Right lobe of liver (tissue), 6 donors: ENCODE data around the gene HTR3A. TPM values are rescaled to one million over a fixed set of nuclear protein-coding genes. Genes with fewer than 3 reads are reported as not detected.
A peak's percentile ranks its signal among the peaks of the same experiment; 100 is the strongest.

Experiments
- ATAC-seq, 4 donors: fragments of 200-7000 bp; cut with Tn5 transposase; one replicate each; pipeline ENCODE4 v1.9.1; 2020; ENCODE audit warnings: mild to moderate bottlenecking in 4 of 4, moderate library complexity in 4 of 4
- DNase-seq, 3 donors: peaks; one replicate each; pipeline ENCODE4 v3.0.0-alpha.2; 2020
- H3K27ac ChIP-seq, 3 donors: fragments of 200-600 bp; one replicate each; pipeline ENCODE4 v1.8.0; 2022
- H3K27me3 ChIP-seq, 2 donors: fragments of 200-600 bp; one replicate each; pipeline ENCODE4 v1.8.0; 2022
- H3K36me3 ChIP-seq, 4 donors: fragments of 200-600 bp; sonication (generic) in 1 of 4; one replicate each; pipeline versions ENCODE4 v1.5.1 to v1.8.0; 2017 to 2022; ENCODE audit warnings: control low read depth in 1 of 4
- H3K4me1 ChIP-seq, 4 donors: fragments of 200-600 bp; sonication (generic) in 1 of 4; one replicate each; pipeline versions ENCODE4 v1.5.1 to v1.8.0; 2017 to 2022; ENCODE audit warnings: control low read depth in 1 of 4
- H3K4me3 ChIP-seq, 3 donors: fragments of 200-600 bp; one replicate each; pipeline ENCODE4 v1.8.0; 2022
- H3K9me3 ChIP-seq, 4 donors: fragments of 200-600 bp; sonication (generic) in 1 of 4; one replicate each; pipeline versions ENCODE4 v1.5.1 to v1.8.0; 2017 to 2022; ENCODE audit warnings: control low read depth in 1 of 4
- POLR2A ChIP-seq: fragments of 450-650 bp; IDR thresholded peaks from one replicate; pipeline ENCODE4 v1.6.1; 2017; ENCODE audit warnings: antibody characterized with exemption, mild to moderate bottlenecking
- whole genome bisulfite sequencing: methylation state at CpG from one replicate; pipeline ENCODE4 v1.1.6; 2018; ENCODE audit warnings: low coverage, low lambda C conversion rate; ENCODE audit not compliant: insufficient coverage; ENCODE audit errors: missing lambda C conversion rate; 5-methylcytosine and 5-hydroxymethylcytosine counted together
- intact Hi-C, 2 donors: fragments of 100-400 bp; cut with DNase I; formaldehyde crosslinking; loops; one replicate each; pipeline versions ENCODE4 v1.11.2 to v1.14.1; 2022
- total RNA-seq, 6 experiments: library from RNA; depleted of rRNA in 2 of 6; stranded (reverse); fragments of >200 nt in 2 of 6; fragmentation: NEBNext Ultra II Directional in 3 of 6; extraction: Animal tissue kit (Norgen Biotek cat#: 25700) in 3 of 6; gene quantifications; one replicate each; pipeline versions ENCODE4 v1.1.0 to v1.2.4, GENCODE V29; 2016 to 2023
- TF ChIP-seq, protein P1 (sequence below), 4 donors: fragments of 200-600 bp in 3 of 4; fragments of 450-650 bp in 1 of 4; IDR thresholded peaks; one replicate each; pipeline versions ENCODE4 v1.5.1 to v1.8.0; 2016 to 2022; ENCODE audit warnings: antibody characterized with exemption in 4 of 4, mild to moderate bottlenecking in 2 of 4
- donor health status: DM: no; HTN: yes; CAD: no.
- donor health status: DM: no; HTN: no; CAD: no.
- donor health status: DM: no; HTN: no; CAD: no.
- donor health status: DM: no; HTN: yes; CAD: no.
- donor health status: DM: no; HTN: yes; CAD: no.

HTR3A gene
- total RNA-seq, 6 experiments from 2014 or later = 0.18 to 0.25 TPM; not detected in 4

DNA sequence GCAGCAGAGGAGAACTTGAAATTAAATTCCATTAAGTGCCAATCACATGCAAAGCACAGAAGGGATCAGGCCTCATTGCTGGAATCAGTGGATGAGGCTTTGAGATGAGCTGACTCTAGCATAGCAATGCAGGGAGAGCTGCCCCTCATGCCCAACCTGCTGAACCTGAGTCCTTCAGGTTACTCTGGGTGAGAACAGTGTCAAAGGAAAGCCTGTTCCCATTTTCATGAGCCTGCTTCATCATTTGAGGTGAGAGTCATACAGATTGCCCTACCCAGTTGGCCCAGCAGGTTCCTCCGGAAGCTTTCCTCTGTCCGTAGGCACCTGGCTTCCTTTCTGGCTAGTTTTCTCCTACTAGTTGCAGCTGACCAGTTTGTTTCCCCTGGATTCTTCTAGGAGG lies 58.7 kb downstream of the HTR3A start:
- no peaks in the 10 kb centered on the region for H3K27me3 ChIP-seq
- DNase-seq (no peak), ATAC-seq (no peak)
- no peak for TF ChIP-seq POLR2A
- TF ChIP-seq, protein P1, sequence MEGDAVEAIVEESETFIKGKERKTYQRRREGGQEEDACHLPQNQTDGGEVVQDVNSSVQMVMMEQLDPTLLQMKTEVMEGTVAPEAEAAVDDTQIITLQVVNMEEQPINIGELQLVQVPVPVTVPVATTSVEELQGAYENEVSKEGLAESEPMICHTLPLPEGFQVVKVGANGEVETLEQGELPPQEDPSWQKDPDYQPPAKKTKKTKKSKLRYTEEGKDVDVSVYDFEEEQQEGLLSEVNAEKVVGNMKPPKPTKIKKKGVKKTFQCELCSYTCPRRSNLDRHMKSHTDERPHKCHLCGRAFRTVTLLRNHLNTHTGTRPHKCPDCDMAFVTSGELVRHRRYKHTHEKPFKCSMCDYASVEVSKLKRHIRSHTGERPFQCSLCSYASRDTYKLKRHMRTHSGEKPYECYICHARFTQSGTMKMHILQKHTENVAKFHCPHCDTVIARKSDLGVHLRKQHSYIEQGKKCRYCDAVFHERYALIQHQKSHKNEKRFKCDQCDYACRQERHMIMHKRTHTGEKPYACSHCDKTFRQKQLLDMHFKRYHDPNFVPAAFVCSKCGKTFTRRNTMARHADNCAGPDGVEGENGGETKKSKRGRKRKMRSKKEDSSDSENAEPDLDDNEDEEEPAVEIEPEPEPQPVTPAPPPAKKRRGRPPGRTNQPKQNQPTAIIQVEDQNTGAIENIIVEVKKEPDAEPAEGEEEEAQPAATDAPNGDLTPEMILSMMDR (IDR thresholded peaks at IDR 0.05) = no peak
- H3K9me3 ChIP-seq = no peaks in the 10 kb centered on the region
- peaks cover 0 to 14% (median 2%) of the 10 kb centered on the region in 4 donors for H3K4me1 ChIP-seq
- H3K27ac ChIP-seq = no peak overlapping the region
- H3K36me3 ChIP-seq = no peaks in the 10 kb centered on the region
- intact Hi-C loops = loop anchor here in 1 of 2 donors (10.0 kb wide), 1 partner anchor 211 kb away; no protein-coding TSS in a partner anchor
- H3K4me3 ChIP-seq = no peak overlapping the region
- 86% methylated on average over 2 of the region's 2 CpGs for WGBS

DNA sequence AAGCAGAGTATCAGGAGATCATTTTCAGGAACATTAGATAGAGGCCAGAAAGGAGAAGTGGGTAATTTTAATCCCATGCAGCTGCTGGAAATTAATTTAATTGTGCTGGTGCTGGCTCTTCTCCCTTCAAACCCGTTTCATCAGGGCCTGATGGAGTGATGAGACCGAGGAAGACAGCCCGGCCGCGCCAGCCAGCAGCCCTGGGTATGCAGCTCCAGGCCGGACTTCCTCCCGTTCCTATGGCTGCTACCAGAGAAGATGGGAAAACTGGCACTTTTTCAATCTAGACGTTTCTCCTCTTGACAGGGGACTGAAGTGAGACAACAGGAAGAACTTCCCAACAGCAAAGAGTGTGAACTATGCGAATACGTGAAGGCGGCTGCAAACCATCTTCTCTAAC lies 60.0 kb downstream of the HTR3A start:
- Histone ChIP-seq H3K4me3 (no peak overlapping the region), H3K27ac (no peak overlapping the region), H3K27me3 (no peaks in the 10 kb centered on the region), H3K36me3 (no peaks in the 10 kb centered on the region), H3K9me3 (no peaks in the 10 kb centered on the region), H3K4me1 (peaks cover 0 to 14% (median 2%) of the 10 kb centered on the region in 4 donors)
- DNase-seq (no peak), ATAC-seq (no peak)
- TF ChIP-seq POLR2A = no peak
- TF ChIP-seq, protein P1 (IDR thresholded peaks at IDR 0.05) = no peak
- whole genome bisulfite sequencing = 72% methylated on average over 6 of the region's 11 CpGs
- intact Hi-C loops = loop anchor here in 1 of 2 donors (10.0 kb wide), 1 partner anchor 210 kb away; no protein-coding TSS in a partner anchor

DNA sequence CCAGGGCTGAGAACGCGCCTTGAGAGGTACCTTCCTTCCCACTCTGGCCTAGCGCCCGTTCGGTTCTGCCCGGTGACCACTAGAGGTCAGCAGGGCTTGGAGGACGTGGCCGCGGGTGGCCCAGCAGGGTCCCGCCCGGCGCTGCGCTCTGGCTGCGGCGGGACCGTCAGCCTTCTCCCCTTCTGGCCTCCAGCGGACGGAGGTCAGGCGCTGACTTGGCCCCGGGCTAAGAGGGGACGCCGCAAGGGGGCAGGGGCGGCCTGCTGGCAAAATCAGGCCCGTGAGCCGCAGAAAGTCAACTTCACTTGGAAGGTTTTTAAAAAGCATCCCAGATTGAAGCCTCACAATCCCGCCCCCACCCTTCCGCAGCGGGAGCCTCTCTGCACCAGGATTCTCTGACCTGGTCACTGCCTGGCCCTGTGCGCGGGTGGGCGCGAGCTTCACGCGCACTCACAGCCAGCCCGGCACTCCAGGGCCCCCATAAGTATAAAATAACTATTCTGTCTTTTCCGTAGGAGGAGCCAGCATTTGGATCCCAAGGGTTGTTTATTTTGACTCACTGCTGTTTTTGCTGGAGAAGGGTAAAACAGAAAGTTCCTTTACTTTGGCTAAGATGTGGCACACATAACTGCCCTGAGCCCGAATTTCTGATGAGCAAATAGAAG lies 61.4 kb downstream of the HTR3A start:
- Histone ChIP-seq H3K36me3 (no peaks in the 10 kb centered on the region), H3K4me1 (peaks cover 0 to 14% (median 2%) of the 10 kb centered on the region in 4 donors), H3K9me3 (no peaks in the 10 kb centered on the region), H3K4me3 (peak overlapping the region; percentile 45 to 54 (median 51)), H3K27me3 (no peaks in the 10 kb centered on the region), H3K27ac (peak overlapping the region; percentile 65 to 85 (median 80))
- DNase-seq (peak; percentile 87 to 89 (median 88)), ATAC-seq (peak; percentile 94 to 98 (median 96))
- TF ChIP-seq POLR2A = peak; percentile 38
- TF ChIP-seq, protein P1 (IDR thresholded peaks at IDR 0.05) = peak; percentile 91 to 95 (median 93)
- intact Hi-C loops = loop anchor here in 1 of 2 donors (10.0 kb wide), 1 partner anchor 209 kb away; no protein-coding TSS in a partner anchor
- 2% methylated on average over 20 of the region's 37 CpGs for WGBS

DNA sequence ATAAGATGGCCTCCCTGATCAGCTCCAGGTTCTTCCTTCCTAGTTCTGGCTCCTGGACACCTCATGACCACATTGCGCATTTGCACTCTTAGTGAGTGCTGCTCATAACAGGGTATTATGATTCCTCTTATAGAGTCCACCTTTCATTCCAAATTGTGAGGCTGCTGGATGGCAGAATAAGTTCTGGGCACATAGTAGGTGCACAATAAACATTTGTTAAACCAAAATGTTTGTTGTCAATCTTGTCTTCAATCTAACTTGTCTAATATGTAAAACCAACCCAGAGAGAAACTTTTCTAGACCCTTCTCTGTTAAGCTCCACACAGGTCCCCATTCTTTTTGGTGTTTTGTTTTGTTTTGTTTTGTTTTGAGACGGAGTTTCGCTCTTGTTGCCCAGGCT lies 62.0 kb downstream of the HTR3A start:
- Histone ChIP-seq H3K36me3 (no peaks in the 10 kb centered on the region), H3K4me3 (no peak overlapping the region), H3K9me3 (no peaks in the 10 kb centered on the region), H3K27ac (peak overlapping the region; percentile 65 to 85 (median 80)), H3K27me3 (no peaks in the 10 kb centered on the region), H3K4me1 (peaks cover 0 to 14% (median 2%) of the 10 kb centered on the region in 4 donors)
- TF ChIP-seq, protein P1 (IDR thresholded peaks at IDR 0.05) = no peak
- no peak for TF ChIP-seq POLR2A
- intact Hi-C loops = loop anchor here in 1 of 2 donors (10.0 kb wide), 1 partner anchor 208 kb away; no protein-coding TSS in a partner anchor
- DNase-seq (no peak), ATAC-seq (no peak)
- WGBS = 79% methylated on average over 3 of the region's 3 CpGs
